ENCODE measurements around the gene CLPSL2. TPM values are rescaled to one million over a fixed set of nuclear protein-coding genes. Genes with fewer than 3 reads are reported as not detected.

Gene CLPSL2
- total RNA-seq, 4 donors from 2014 or later, result not detected

GRCh38 chr6:35747877-35748276, 28.5 kb upstream of the CLPSL2 start:
- Histone ChIP-seq H3K9me3 (no peaks in the 10 kb centered on the region), H3K27me3 (no peaks in the 10 kb centered on the region), H3K4me1 (no peaks in the 10 kb centered on the region), H3K36me3 (no peaks in the 10 kb centered on the region), H3K27ac (no peak overlapping the region), H3K4me3 (no peak overlapping the region)
- TF ChIP-seq POLR2AphosphoS5 (IDR thresholded peaks at IDR 0.05) (no peak), POLR2A (IDR thresholded peaks at IDR 0.05) (no peak), EP300 (IDR thresholded peaks at IDR 0.05; ENCODE audit: low read depth) (no peak), CTCF (IDR thresholded peaks at IDR 0.05) (no peak)
- no peak for DNase-seq
- in situ Hi-C loops (cut with MboI; ENCODE audit: low pct_ligation_motif_present in 1 of 4, low pct_unique_long_range_greater_than_20kb in 1 of 4, low sequenced_read_pairs in 3 of 4), result loop anchor here in 1 of 4 donors (25.0 kb wide), 1 partner anchor 411 kb away; the partner anchor contains the start of gene PPARD
- 75 to 96% methylated on average over 1 of the region's 1 CpG for WGBS, 2 donors (ENCODE audit: low coverage in 1 of 2)
- intact Hi-C loops (cut with DNase I; ENCODE audit: low total_unique reads), result no loop called here

GRCh38 chr6:35750557-35750956, 25.8 kb upstream of the CLPSL2 start:
- intact Hi-C loops (cut with DNase I; ENCODE audit: low total_unique reads), result no loop called here
- H3K4me1 ChIP-seq, result no peaks in the 10 kb centered on the region
- in situ Hi-C loops (cut with MboI; ENCODE audit: low pct_ligation_motif_present in 1 of 4, low pct_unique_long_range_greater_than_20kb in 1 of 4, low sequenced_read_pairs in 3 of 4), result no loop called here

GRCh38 chr6:35751594-35751993, 24.8 kb upstream of the CLPSL2 start:
- intact Hi-C loops (cut with DNase I; ENCODE audit: low total_unique reads), result no loop called here
- TF ChIP-seq POLR2AphosphoS5 (IDR thresholded peaks at IDR 0.05) (no peak), EP300 (IDR thresholded peaks at IDR 0.05; ENCODE audit: low read depth) (no peak), CTCF (IDR thresholded peaks at IDR 0.05) (no peak), POLR2A (IDR thresholded peaks at IDR 0.05) (no peak)

More at GRCh38 chr6:35750557-35750956, 25.8 kb upstream of the CLPSL2 start:
- WGBS, 2 donors (ENCODE audit: low coverage in 1 of 2), result 86 to 93% methylated on average over 4 to 7 of the region's 7 CpGs
- no peak overlapping the region for H3K4me3 ChIP-seq
- TF ChIP-seq POLR2AphosphoS5 (IDR thresholded peaks at IDR 0.05), result no peak
- no peak for TF ChIP-seq EP300 (IDR thresholded peaks at IDR 0.05; ENCODE audit: low read depth)
- no peak for TF ChIP-seq CTCF (IDR thresholded peaks at IDR 0.05)
- DNase-seq, result no peak
- H3K36me3 ChIP-seq, result no peaks in the 10 kb centered on the region
- no peak overlapping the region for H3K27ac ChIP-seq
- H3K27me3 ChIP-seq, result no peaks in the 10 kb centered on the region
- H3K9me3 ChIP-seq, result no peaks in the 10 kb centered on the region

GRCh38 chr6:35752330-35752729, 24.1 kb upstream of the CLPSL2 start:
- no peaks in the 10 kb centered on the region for H3K27me3 ChIP-seq
- DNase-seq, result no peak
- no peaks in the 10 kb centered on the region for H3K9me3 ChIP-seq
- intact Hi-C loops (cut with DNase I; ENCODE audit: low total_unique reads), result no loop called here
- no peaks in the 10 kb centered on the region for H3K4me1 ChIP-seq
- WGBS, 2 donors (ENCODE audit: low coverage in 1 of 2), result 82% methylated on average over 4 of the region's 4 CpGs; no CpG with 5 or more reads in 1 of the 2 donors
- no peaks in the 10 kb centered on the region for H3K36me3 ChIP-seq
- no peak overlapping the region for H3K27ac ChIP-seq
- in situ Hi-C loops (cut with MboI; ENCODE audit: low pct_ligation_motif_present in 1 of 4, low pct_unique_long_range_greater_than_20kb in 1 of 4, low sequenced_read_pairs in 3 of 4), result no loop called here
- H3K4me3 ChIP-seq, result no peak overlapping the region
- no peak for TF ChIP-seq POLR2AphosphoS5 (IDR thresholded peaks at IDR 0.05)

More at GRCh38 chr6:35751594-35751993, 24.8 kb upstream of the CLPSL2 start:
- H3K36me3 ChIP-seq, result no peaks in the 10 kb centered on the region
- H3K4me1 ChIP-seq, result no peaks in the 10 kb centered on the region
- H3K9me3 ChIP-seq, result no peaks in the 10 kb centered on the region
- in situ Hi-C loops (cut with MboI; ENCODE audit: low pct_ligation_motif_present in 1 of 4, low pct_unique_long_range_greater_than_20kb in 1 of 4, low sequenced_read_pairs in 3 of 4), result no loop called here
- DNase-seq, result no peak
- WGBS, 2 donors (ENCODE audit: low coverage in 1 of 2), result 83 to 86% methylated on average over 4 of the region's 4 CpGs
- no peaks in the 10 kb centered on the region for H3K27me3 ChIP-seq
- no peak overlapping the region for H3K4me3 ChIP-seq
- H3K27ac ChIP-seq, result no peak overlapping the region

Data from transverse colon (tissue), 4 donors.